Right forelimb (tissue), 1 donor: ENCODE measurements around the gene PAQR5.
"Not testable (repeated sequence)": the region's sequence is repeated elsewhere in the genome, so short reads cannot be mapped to it uniquely, and the experiment has no call there.

Experiments used
- DNase-seq: peaks from one replicate; pipeline ENCODE4 v3.0.0-alpha.2; 2018

Gene PAQR5

GRCh38 chr15:69298697-69299441 is at the start of gene PAQR5:
Gene PAQR5, plus strand, starts transcription at chr15:69298912. Its CDS starts 61,169 bp downstream, at chr15:69360081.
- DNase-seq: no peak

- DNase-seq: no peak
These were observed 45.6 kb upstream of the PAQR5 start for GRCh38 chr15:69253156-69253555.

GRCh38 chr15:69265347-69265955 is 33.3 kb upstream of the PAQR5 start:
- DNase-seq: no peak

GRCh38 chr15:69271217-69271616 is 27.5 kb upstream of the PAQR5 start:
- no peak for DNase-seq

- no peak for DNase-seq
These were observed 26.6 kb upstream of the PAQR5 start for GRCh38 chr15:69272139-69272538.

- no peak for DNase-seq
These were observed 25.8 kb upstream of the PAQR5 start for GRCh38 chr15:69272891-69273290.

- no peak for DNase-seq
These were observed 23.5 kb upstream of the PAQR5 start for GRCh38 chr15:69275074-69275670.

- DNase-seq: no peak
These were observed 22.7 kb upstream of the PAQR5 start for GRCh38 chr15:69275933-69276560.

GRCh38 chr15:69277316-69277715 is 21.4 kb upstream of the PAQR5 start:
- DNase-seq: no peak

GRCh38 chr15:69279636-69280035 is 19.1 kb upstream of the PAQR5 start:
- no peak for DNase-seq

- no peak for DNase-seq
These were observed 17.9 kb upstream of the PAQR5 start for GRCh38 chr15:69280783-69281182.

GRCh38 chr15:69282104-69282743 is 16.5 kb upstream of the PAQR5 start:
- no peak for DNase-seq

- no peak for DNase-seq
These were observed 12.9 kb upstream of the PAQR5 start for GRCh38 chr15:69285834-69286233.

GRCh38 chr15:69288011-69288410 is 10.7 kb upstream of the PAQR5 start:
- DNase-seq: no peak

- no peak for DNase-seq
These were observed 10.0 kb upstream of the PAQR5 start for GRCh38 chr15:69288531-69289341.

- DNase-seq: no peak
These were observed 9.2 kb upstream of the PAQR5 start for GRCh38 chr15:69289342-69290146.

- DNase-seq: no peak
These were observed 8.2 kb upstream of the PAQR5 start for GRCh38 chr15:69290346-69291164.

- DNase-seq: not testable (repeated sequence)
These were observed 7.1 kb upstream of the PAQR5 start for GRCh38 chr15:69291651-69292050.

- DNase-seq: no peak
These were observed 5.8 kb upstream of the PAQR5 start for GRCh38 chr15:69292826-69293420.
